GM12864 (cell line): ENCODE results near the gene RNF180.
A peak's percentile ranks its signal among the peaks of the same experiment; 100 is the strongest.
"Not testable (repeated sequence)": the region's sequence is repeated elsewhere in the genome, so short reads cannot be mapped to it uniquely, and the experiment has no call there.

ENCODE experiments used
- DNase-seq: peaks from one replicate; pipeline ENCODE4 v3.0.0-alpha.2; 2011; ENCODE audit warnings: low read depth
- H3K4me3 ChIP-seq: 2 replicates; pipeline ENCODE4 v1.5.1; 2011; ENCODE audit warnings: mild to moderate bottlenecking, low read depth, low read length, control low read depth
- CTCF ChIP-seq: IDR thresholded peaks from 2 replicates; pipeline ENCODE4 v1.5.1; 2011; ENCODE audit warnings: low read depth, mild to moderate bottlenecking, moderate library complexity, low read length, control low read depth, inconsistent platforms; ENCODE audit errors: missing control alignments

The RNF180 gene

GRCh38 chr5:64344501-64344900, 178.9 kb downstream of the RNF180 start:
- H3K4me3 ChIP-seq, result no peak overlapping the region
- TF ChIP-seq CTCF, result no peak
- DNase-seq, result no peak

DNA sequence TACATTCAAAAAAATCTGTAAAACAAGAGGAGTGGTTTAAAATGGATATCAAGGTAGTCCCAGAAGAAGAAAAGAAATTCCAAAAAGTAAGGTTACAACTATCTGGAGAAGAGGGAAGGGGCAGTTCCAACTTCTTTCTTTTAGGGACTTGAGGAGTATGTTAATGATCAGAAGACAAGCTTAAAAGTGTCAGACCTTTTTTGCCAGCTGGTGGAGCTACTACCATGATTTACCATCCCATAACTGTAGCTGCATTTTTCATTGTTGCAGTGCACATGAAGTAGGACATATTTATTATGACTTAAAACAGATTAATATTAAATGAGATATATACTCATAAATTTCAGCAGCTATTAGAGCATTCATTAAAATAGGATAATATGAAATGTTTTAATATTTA, 181.7 kb downstream of the RNF180 start:
- no peak overlapping the region for H3K4me3 ChIP-seq
- DNase-seq, result no peak
- TF ChIP-seq CTCF, result no peak

- no peak for TF ChIP-seq CTCF
- DNase-seq, result no peak
- no peak overlapping the region for H3K4me3 ChIP-seq
Measured at GRCh38 chr5:64364426-64364825, 198.8 kb downstream of the RNF180 start.

- no peak for DNase-seq
- no peak overlapping the region for H3K4me3 ChIP-seq
- TF ChIP-seq CTCF, result peak; percentile 37
Measured at GRCh38 chr5:64384765-64385164, 219.1 kb downstream of the RNF180 start.

DNA sequence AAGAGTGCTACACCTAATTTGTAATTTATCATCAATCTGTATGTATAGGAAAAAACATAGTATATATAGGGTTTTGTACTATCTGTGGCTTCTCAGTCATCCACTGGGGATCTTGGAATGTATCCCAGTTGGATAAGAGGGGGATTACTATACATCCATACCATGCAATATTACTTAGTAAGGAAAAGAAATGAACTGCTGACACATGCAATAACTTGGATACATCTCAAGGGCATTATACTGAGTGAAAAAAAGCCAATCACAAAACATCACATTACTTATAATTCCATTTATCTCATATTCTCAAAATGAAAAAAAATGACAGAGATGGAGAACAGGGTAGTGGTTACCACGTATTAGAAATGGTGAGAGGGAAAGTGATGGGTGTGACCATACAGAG, 231.9 kb downstream of the RNF180 start:
- DNase-seq, result no peak
- TF ChIP-seq CTCF, result no peak
- no peak overlapping the region for H3K4me3 ChIP-seq

- not testable (repeated sequence) for DNase-seq, H3K4me3 ChIP-seq
Measured at GRCh38 chr5:64398735-64399134, 233.1 kb downstream of the RNF180 start.

DNA sequence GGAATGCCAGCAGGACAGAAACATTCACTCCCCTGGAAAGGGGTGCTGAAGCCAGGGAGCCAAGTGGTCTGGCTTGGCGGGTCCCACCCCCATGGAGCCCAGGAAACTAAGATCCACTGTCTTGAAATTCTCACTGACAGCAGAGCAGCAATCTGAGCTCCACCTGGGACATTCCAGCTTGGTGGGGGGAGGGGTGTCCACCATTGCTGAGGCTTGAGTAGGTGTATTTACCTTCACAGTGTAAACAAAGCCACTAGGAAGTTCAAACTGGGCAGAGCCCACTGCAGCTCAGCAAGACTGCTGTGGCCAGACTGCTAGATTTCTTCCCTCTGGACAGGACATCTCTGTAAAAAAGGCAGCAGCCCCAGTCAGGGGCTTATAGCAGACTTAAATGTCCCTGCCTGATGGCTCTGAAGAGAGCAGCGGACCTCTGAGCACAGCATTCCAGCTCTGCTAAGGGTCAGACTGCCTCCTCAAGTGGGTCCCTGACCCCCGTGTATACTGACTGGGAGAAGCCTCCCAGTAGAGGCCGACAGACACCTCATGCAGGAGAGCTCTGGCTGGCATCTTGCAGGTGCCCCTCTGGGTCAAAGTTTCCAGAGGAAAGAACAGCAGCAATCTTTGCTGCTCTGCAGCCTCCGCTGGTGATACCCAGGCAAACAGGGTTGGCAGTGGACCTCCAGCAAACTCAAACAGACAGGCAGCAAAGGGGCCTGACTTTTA, 241.6 kb downstream of the RNF180 start:
- DNase-seq, H3K4me3 ChIP-seq: not testable (repeated sequence)

- DNase-seq, result no peak
- H3K4me3 ChIP-seq, result no peak overlapping the region
- TF ChIP-seq CTCF, result no peak
Measured at GRCh38 chr5:64417390-64417789, 251.7 kb downstream of the RNF180 start.
